SK-N-SH treated with all-trans-retinoic acid at 6 μM for 48 hours (cell line): ENCODE measurements around the gene ITGAV.

Source experiments
- ATAC-seq: fragments of 200-7000 bp; cut with Tn5 transposase; 3 replicates; pipeline ENCODE4 v1.9.1; 2020; ENCODE audit warnings: mild to moderate bottlenecking, moderate library complexity
- ARNTL ChIP-seq: fragments of 450-650 bp; formaldehyde crosslinking; IDR thresholded peaks from 2 replicates; pipeline ENCODE4 v1.5.0; 2020; ENCODE audit warnings: low read depth, mild to moderate bottlenecking, moderate library complexity, borderline replicate concordance
- BACH2 ChIP-seq: fragments of 250-450 bp; sonication (Bioruptor Pico); IDR thresholded peaks from 2 replicates; pipeline ENCODE4 v1.9.0; 2021; ENCODE audit warnings: mild to moderate bottlenecking, borderline replicate concordance
- CSDC2 ChIP-seq: fragments of 250-450 bp; sonication (Bioruptor Pico); IDR thresholded peaks from 2 replicates; pipeline ENCODE4 v1.5.0; 2020; ENCODE audit warnings: mild to moderate bottlenecking, moderate library complexity
- ESRRG ChIP-seq: fragments of 250-450 bp; sonication (Bioruptor Pico); IDR thresholded peaks from 2 replicates; pipeline ENCODE4 v1.6.1; 2021; ENCODE audit warnings: mild to moderate bottlenecking
- GLIS3 ChIP-seq: fragments of 250-450 bp; sonication (Bioruptor Pico); IDR thresholded peaks from 2 replicates; pipeline ENCODE4 v1.5.0; 2020; ENCODE audit warnings: mild to moderate bottlenecking, moderate library complexity
- ISL1 ChIP-seq: fragments of 250-450 bp; sonication (Bioruptor Pico); IDR thresholded peaks from 2 replicates; pipeline ENCODE4 v2.1.2; 2022; ENCODE audit warnings: mild to moderate bottlenecking, moderate library complexity
- OSR1 ChIP-seq: fragments of 250-450 bp; sonication (Bioruptor Pico); IDR thresholded peaks from 2 replicates; pipeline ENCODE4 v1.8.0; 2022; ENCODE audit warnings: moderate library complexity, mild to moderate bottlenecking, inconsistent platforms
- PPARA ChIP-seq: fragments of 250-450 bp; sonication (Bioruptor Pico); IDR thresholded peaks from 2 replicates; pipeline ENCODE4 v1.5.0; 2020; ENCODE audit warnings: mild to moderate bottlenecking, borderline replicate concordance
- RARB ChIP-seq: fragments of 250-450 bp; sonication (Bioruptor Pico); IDR thresholded peaks from 2 replicates; pipeline ENCODE4 v1.8.0; 2021; ENCODE audit warnings: mild to moderate bottlenecking, moderate library complexity
- TCF4 ChIP-seq: fragments of 250-450 bp; sonication (Bioruptor Pico); IDR thresholded peaks from 2 replicates; pipeline ENCODE4 v1.8.0; 2021; ENCODE audit warnings: mild to moderate bottlenecking, moderate library complexity, borderline replicate concordance
- TOX ChIP-seq: fragments of 250-450 bp; sonication (Bioruptor Pico); IDR thresholded peaks from 2 replicates; pipeline ENCODE4 v1.8.0; 2021; ENCODE audit warnings: mild to moderate bottlenecking, moderate library complexity, borderline replicate concordance
- TSHZ2 ChIP-seq: fragments of 250-450 bp; sonication (Bioruptor Pico); IDR thresholded peaks from 2 replicates; pipeline ENCODE4 v1.5.0; 2020; ENCODE audit warnings: mild to moderate bottlenecking, moderate library complexity
- ZFP30 ChIP-seq: fragments of 450-650 bp; formaldehyde crosslinking; IDR thresholded peaks from 2 replicates; pipeline ENCODE4 v1.5.0; 2022; ENCODE audit warnings: mild to moderate bottlenecking, moderate library complexity
- ZNF565 ChIP-seq: fragments of 450-650 bp; formaldehyde crosslinking; conservative IDR thresholded peaks from 2 replicates; pipeline ENCODE4 v1.5.0; 2020; ENCODE audit warnings: low read depth, mild to moderate bottlenecking, moderate library complexity
- ZNF70 ChIP-seq: fragments of 450-650 bp; formaldehyde crosslinking; IDR thresholded peaks from 2 replicates; pipeline ENCODE4 v1.5.0; 2020; ENCODE audit warnings: mild to moderate bottlenecking, moderate library complexity
- ZNF8 ChIP-seq: fragments of 450-650 bp; formaldehyde crosslinking; IDR thresholded peaks from 2 replicates; pipeline ENCODE4 v1.5.0; 2020; ENCODE audit warnings: mild to moderate bottlenecking, moderate library complexity
- TF ChIP-seq, protein P1 (sequence below): fragments of 250-450 bp; sonication (Bioruptor Pico); IDR thresholded peaks from 2 replicates; pipeline ENCODE4 v1.5.1; 2021; ENCODE audit warnings: mild to moderate bottlenecking, moderate library complexity
- TF ChIP-seq, protein P2 (sequence below): fragments of 250-450 bp; sonication (Bioruptor Pico); IDR thresholded peaks from 2 replicates; pipeline ENCODE4 v1.5.1; 2020; ENCODE audit warnings: low read depth, mild to moderate bottlenecking, moderate library complexity
- TF ChIP-seq, protein P3 (sequence below): fragments of 250-450 bp; sonication (Bioruptor Pico); IDR thresholded peaks from 2 replicates; pipeline ENCODE4 v1.8.0; 2021; ENCODE audit warnings: low read depth, mild to moderate bottlenecking, moderate library complexity, borderline replicate concordance

Gene ITGAV

GRCh38 chr2:186542002-186542401 lies 47.9 kb upstream of the ITGAV start:
- TF ChIP-seq TCF4, result no peak
- no peak for ATAC-seq

DNA sequence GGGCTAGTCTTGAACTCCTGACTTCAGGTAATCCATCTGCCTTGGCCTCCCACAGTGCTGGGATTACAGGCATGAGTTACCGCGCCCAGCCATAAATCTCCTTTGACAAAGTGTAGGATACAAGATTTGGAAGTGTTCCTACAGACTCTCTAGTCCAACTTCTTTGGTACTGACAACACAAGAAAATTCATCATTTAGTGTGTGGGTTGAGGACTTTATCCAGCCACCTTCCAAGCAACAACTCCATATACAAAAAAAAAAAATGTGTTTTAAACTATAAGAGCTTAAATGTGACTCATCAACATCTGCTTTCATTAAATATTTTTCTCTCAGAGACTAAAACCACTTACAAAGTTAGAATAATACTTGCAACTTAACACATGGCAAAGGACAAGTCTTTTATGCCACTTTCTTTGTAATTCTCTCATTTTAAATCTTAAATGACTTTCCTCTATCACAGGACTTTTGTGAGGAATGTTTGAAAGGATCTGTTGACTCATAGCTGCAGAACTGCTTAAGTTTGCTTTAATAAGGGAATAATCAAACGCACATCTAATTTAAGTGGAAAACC lies 46.2 kb upstream of the ITGAV start:
- 0 out of 2 replicates have a peak, but pooled peaks have one; percentile 8 for TF ChIP-seq TOX (CRISPR knock-in tag)
- TF ChIP-seq, protein P1, sequence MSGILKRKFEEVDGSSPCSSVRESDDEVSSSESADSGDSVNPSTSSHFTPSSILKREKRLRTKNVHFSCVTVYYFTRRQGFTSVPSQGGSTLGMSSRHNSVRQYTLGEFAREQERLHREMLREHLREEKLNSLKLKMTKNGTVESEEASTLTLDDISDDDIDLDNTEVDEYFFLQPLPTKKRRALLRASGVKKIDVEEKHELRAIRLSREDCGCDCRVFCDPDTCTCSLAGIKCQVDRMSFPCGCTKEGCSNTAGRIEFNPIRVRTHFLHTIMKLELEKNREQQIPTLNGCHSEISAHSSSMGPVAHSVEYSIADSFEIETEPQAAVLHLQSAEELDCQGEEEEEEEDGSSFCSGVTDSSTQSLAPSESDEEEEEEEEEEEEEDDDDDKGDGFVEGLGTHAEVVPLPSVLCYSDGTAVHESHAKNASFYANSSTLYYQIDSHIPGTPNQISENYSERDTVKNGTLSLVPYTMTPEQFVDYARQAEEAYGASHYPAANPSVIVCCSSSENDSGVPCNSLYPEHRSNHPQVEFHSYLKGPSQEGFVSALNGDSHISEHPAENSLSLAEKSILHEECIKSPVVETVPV (CRISPR knock-in tag), result no peak
- ATAC-seq, result peak; percentile 69

DNA sequence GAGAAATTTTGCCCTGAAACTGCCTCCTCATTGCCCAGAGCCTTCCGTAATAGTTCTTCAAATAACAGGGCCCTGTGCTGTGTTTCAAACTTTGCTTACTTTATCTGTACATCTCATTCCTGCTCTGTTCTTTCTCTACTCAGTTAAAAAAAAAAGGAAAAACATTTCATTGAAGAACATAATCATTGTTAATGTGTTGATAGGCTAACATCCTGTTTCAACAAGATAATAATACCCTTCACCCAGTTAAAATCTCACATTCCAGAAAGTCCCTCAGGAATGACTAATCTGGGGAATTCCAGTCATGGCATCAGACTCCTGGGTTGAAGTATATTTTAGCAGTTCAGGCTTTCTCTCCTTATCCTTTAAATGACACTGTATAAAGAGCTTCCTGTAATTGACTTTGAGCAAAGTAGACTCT lies 45.6 kb upstream of the ITGAV start:
- TF ChIP-seq ISL1 (CRISPR knock-in tag) (peak; percentile 96), TCF4 (peak; percentile 54), ZNF8 (CRISPR knock-in tag) (no peak), OSR1 (CRISPR knock-in tag) (no peak)
- TF ChIP-seq, protein P2, sequence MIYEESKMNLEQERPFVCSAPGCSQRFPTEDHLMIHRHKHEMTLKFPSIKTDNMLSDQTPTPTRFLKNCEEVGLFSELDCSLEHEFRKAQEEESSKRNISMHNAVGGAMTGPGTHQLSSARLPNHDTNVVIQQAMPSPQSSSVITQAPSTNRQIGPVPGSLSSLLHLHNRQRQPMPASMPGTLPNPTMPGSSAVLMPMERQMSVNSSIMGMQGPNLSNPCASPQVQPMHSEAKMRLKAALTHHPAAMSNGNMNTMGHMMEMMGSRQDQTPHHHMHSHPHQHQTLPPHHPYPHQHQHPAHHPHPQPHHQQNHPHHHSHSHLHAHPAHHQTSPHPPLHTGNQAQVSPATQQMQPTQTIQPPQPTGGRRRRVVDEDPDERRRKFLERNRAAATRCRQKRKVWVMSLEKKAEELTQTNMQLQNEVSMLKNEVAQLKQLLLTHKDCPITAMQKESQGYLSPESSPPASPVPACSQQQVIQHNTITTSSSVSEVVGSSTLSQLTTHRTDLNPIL (CRISPR knock-in tag), result peak; percentile 73; the same call in 1 of the 2 replicates
- ATAC-seq, result peak; percentile 88

DNA sequence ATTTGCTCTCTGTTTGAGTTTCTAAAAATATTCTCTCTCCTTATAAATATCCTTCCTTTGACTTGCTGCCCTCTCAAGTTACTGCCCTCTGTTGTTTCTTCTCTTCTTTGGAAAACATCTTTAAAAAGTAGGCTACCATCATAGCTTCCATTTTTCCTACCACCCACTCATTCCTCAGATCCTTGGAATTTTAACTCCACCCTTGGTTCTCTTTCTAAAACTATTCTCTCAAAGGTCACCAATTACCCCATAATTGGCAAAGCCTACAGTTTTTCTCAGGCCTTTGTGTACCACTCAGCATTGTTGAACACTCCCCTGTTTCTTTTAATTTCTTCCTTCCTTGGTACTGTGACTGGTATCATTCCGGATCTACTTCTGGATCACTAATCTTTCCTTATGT lies 43.0 kb upstream of the ITGAV start:
- no peak for ATAC-seq
- no peak for TF ChIP-seq ZNF565
- TF ChIP-seq ZNF8 (CRISPR knock-in tag), result no peak
- no peak for TF ChIP-seq GLIS3
- TF ChIP-seq RARB (CRISPR knock-in tag), result no peak
- no peak for TF ChIP-seq CSDC2 (CRISPR knock-in tag)
- TF ChIP-seq TCF4, result no peak
- TF ChIP-seq, protein P3, sequence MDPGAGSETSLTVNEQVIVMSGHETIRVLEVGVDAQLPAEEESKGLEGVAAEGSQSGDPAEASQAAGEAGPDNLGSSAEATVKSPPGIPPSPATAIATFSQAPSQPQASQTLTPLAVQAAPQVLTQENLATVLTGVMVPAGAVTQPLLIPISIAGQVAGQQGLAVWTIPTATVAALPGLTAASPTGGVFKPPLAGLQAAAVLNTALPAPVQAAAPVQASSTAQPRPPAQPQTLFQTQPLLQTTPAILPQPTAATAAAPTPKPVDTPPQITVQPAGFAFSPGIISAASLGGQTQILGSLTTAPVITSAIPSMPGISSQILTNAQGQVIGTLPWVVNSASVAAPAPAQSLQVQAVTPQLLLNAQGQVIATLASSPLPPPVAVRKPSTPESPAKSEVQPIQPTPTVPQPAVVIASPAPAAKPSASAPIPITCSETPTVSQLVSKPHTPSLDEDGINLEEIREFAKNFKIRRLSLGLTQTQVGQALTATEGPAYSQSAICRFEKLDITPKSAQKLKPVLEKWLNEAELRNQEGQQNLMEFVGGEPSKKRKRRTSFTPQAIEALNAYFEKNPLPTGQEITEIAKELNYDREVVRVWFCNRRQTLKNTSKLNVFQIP (CRISPR knock-in tag), result no peak
- no peak for TF ChIP-seq OSR1 (CRISPR knock-in tag)
- no peak for TF ChIP-seq TSHZ2
- no peak for TF ChIP-seq ARNTL (CRISPR knock-in tag)
- TF ChIP-seq ZFP30, result no peak
- no peak for TF ChIP-seq PPARA (CRISPR knock-in tag)
- no peak for TF ChIP-seq ESRRG (CRISPR knock-in tag)
- TF ChIP-seq BACH2 (CRISPR knock-in tag), result no peak
- TF ChIP-seq, protein P1 (CRISPR knock-in tag), result no peak
- TF ChIP-seq ZNF70 (CRISPR knock-in tag), result no peak
